Keratinocyte (primary cell): ENCODE results near the gene LYRM7. TPM values are rescaled to one million over a fixed set of nuclear protein-coding genes. Genes with fewer than 3 reads are reported as not detected.
A peak's percentile ranks its signal among the peaks of the same experiment; 100 is the strongest.

Experiments used
- DNase-seq: peaks from one replicate; pipeline ENCODE4 v3.0.0-alpha.2; 2011; ENCODE audit warnings: low read depth, missing footprints, low spot score
- FAIRE-seq: peaks from 2 replicates; lab custom pipeline; 2011; peaks lifted over from hg19 to GRCh38; lab: Jason Lieb, UNC
- H2AFZ ChIP-seq: 2 replicates; pipeline ENCODE4 v1.6.0; 2012; ENCODE audit warnings: low read length, control low read depth, inconsistent platforms; ENCODE audit not compliant: control insufficient read depth
- H3K27ac ChIP-seq: 2 replicates; pipeline ENCODE4 v1.5.1; 2011; ENCODE audit warnings: low read length; ENCODE audit not compliant: control insufficient read depth, insufficient read depth
- H3K27me3 ChIP-seq: 3 replicates; pipeline ENCODE4 v1.6.0; 2011; ENCODE audit warnings: low read length; ENCODE audit not compliant: control insufficient read depth, insufficient read depth; ENCODE audit errors: extremely low read depth
- H3K36me3 ChIP-seq, 2 experiments: 2 replicates in 1 of 2; 3 replicates in 1 of 2; pipeline ENCODE4 v1.5.1; 2011; ENCODE audit warnings: low read length in 2 of 2, mild to moderate bottlenecking in 1 of 2; ENCODE audit not compliant: control insufficient read depth in 2 of 2, insufficient read depth in 2 of 2; ENCODE audit errors: extremely low read depth in 1 of 2
- H3K4me1 ChIP-seq: 3 replicates; pipeline ENCODE4 v1.5.1; 2011; ENCODE audit warnings: low read length; ENCODE audit not compliant: control insufficient read depth, insufficient read depth; ENCODE audit errors: extremely low read depth
- H3K4me2 ChIP-seq: 3 replicates; pipeline ENCODE4 v1.6.0; 2011; ENCODE audit warnings: low read depth, low read length; ENCODE audit not compliant: control insufficient read depth, insufficient read depth; ENCODE audit errors: extremely low read depth
- H3K4me3 ChIP-seq, 3 experiments: fragments of 200-600 bp in 1 of 3; sonication (generic) in 1 of 3; 2 replicates in 2 of 3; 3 replicates in 1 of 3; pipeline ENCODE4 v1.5.1; 2011 to 2016; ENCODE audit warnings: low read length in 3 of 3, mild to moderate bottlenecking in 3 of 3, control low read depth in 2 of 3, inconsistent platforms in 1 of 3, low read depth in 1 of 3, mixed read lengths in 1 of 3, mixed run types in 1 of 3, moderate library complexity in 1 of 3; ENCODE audit not compliant: control insufficient read depth in 2 of 3, insufficient read depth in 2 of 3; ENCODE audit errors: extremely low read depth in 1 of 3
- H3K79me2 ChIP-seq: 2 replicates; pipeline ENCODE4 v1.6.0; 2012; ENCODE audit warnings: low read length; ENCODE audit not compliant: control insufficient read depth, insufficient read depth
- H3K9ac ChIP-seq: 3 replicates; pipeline ENCODE4 v1.6.0; 2011; ENCODE audit warnings: low read length; ENCODE audit not compliant: control insufficient read depth, insufficient read depth; ENCODE audit errors: extremely low read depth
- H3K9me1 ChIP-seq: 3 replicates; pipeline ENCODE4 v1.6.0; 2011; ENCODE audit warnings: low read length; ENCODE audit not compliant: control insufficient read depth, insufficient read depth; ENCODE audit errors: extremely low read depth
- H3K9me3 ChIP-seq: 2 replicates; pipeline ENCODE4 v1.5.1; 2012; ENCODE audit warnings: low read depth, low read length; ENCODE audit not compliant: control insufficient read depth
- H4K20me1 ChIP-seq: 3 replicates; pipeline ENCODE4 v1.6.0; 2011; ENCODE audit warnings: low read length; ENCODE audit not compliant: control insufficient read depth, insufficient read depth; ENCODE audit errors: extremely low read depth
- EZH2 ChIP-seq: IDR thresholded peaks from one replicate; pipeline ENCODE4 v1.6.1; 2012; ENCODE audit warnings: inconsistent platforms, mild to moderate bottlenecking, low read length, moderate library complexity
- dilution Hi-C: fragments of 300-500 bp; cut with MboI; formaldehyde crosslinking; loops from one replicate; pipeline ENCODE4 v1.7.0; 2020; ENCODE audit warnings: low sequenced_read_pairs; ENCODE audit not compliant: extremely low pct_ligation_motif_present
- polyA plus RNA-seq, 5 experiments: library from polyadenylated mRNA; depleted of rRNA in 3 of 5; stranded (reverse) in 3 of 5; stranded (forward) in 1 of 5; unstranded in 1 of 5; fragments of >200 nt; gene quantifications; 1 replicate in 1 of 5; 2 replicates in 3 of 5; 3 replicates in 1 of 5; pipeline versions ENCODE4 v1.2.1 to v1.2.3, GENCODE V29; 2011 to 2012; ENCODE audit warnings: missing spikeins in 2 of 5, low read depth in 1 of 5, low replicate concordance in 1 of 5
- TF ChIP-seq, protein P1 (sequence below), 3 experiments: IDR thresholded peaks in 1 of 3; conservative IDR thresholded peaks in 1 of 3; optimal IDR thresholded peaks in 1 of 3; 2 replicates in 2 of 3; 3 replicates in 1 of 3; pipeline versions ENCODE3 to v1.5.1; 2011; ENCODE audit warnings: low read length in 3 of 3, mild to moderate bottlenecking in 3 of 3, moderate library complexity in 2 of 3, control low read depth in 1 of 3, inconsistent platforms in 1 of 3; ENCODE audit not compliant: insufficient read depth in 2 of 3; ENCODE audit errors: extremely low read depth in 1 of 3

The LYRM7 gene
- polyA plus RNA-seq, 1 donor (not counting 4 experiments of a cell fraction or from before 2014, with no cell fraction given): 5.5 TPM

- H3K9ac ChIP-seq: no peak overlapping the region
- H3K4me1 ChIP-seq: peaks cover 14% of the 10 kb centered on the region
- TF ChIP-seq, protein P1, sequence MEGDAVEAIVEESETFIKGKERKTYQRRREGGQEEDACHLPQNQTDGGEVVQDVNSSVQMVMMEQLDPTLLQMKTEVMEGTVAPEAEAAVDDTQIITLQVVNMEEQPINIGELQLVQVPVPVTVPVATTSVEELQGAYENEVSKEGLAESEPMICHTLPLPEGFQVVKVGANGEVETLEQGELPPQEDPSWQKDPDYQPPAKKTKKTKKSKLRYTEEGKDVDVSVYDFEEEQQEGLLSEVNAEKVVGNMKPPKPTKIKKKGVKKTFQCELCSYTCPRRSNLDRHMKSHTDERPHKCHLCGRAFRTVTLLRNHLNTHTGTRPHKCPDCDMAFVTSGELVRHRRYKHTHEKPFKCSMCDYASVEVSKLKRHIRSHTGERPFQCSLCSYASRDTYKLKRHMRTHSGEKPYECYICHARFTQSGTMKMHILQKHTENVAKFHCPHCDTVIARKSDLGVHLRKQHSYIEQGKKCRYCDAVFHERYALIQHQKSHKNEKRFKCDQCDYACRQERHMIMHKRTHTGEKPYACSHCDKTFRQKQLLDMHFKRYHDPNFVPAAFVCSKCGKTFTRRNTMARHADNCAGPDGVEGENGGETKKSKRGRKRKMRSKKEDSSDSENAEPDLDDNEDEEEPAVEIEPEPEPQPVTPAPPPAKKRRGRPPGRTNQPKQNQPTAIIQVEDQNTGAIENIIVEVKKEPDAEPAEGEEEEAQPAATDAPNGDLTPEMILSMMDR (optimal IDR thresholded peaks at IDR 0.05 in 1 of 3, IDR thresholded peaks at IDR 0.05 in 1 of 3, conservative IDR thresholded peaks at IDR 0.05 in 1 of 3; ENCODE audit: extremely low read depth in 1 of 3, insufficient read depth in 2 of 3, low read length in 3 of 3): no peak
- no peak for TF ChIP-seq EZH2
- H4K20me1 ChIP-seq: no peaks in the 10 kb centered on the region
- H3K27me3 ChIP-seq: no peaks in the 10 kb centered on the region
- DNase-seq (peak; percentile 9), FAIRE-seq (no peak)
- H3K27ac ChIP-seq: no peak overlapping the region
- no peak overlapping the region for H3K4me3 ChIP-seq
- H3K79me2 ChIP-seq: no peaks in the 10 kb centered on the region
- no peak overlapping the region for H2AFZ ChIP-seq
- H3K9me1 ChIP-seq: no peaks in the 10 kb centered on the region
- dilution Hi-C loops: no loop called here
- no peaks in the 10 kb centered on the region for H3K9me3 ChIP-seq
- no peak overlapping the region for H3K4me2 ChIP-seq
- H3K36me3 ChIP-seq: no peaks in the 10 kb centered on the region
These were observed 51.1 kb downstream of the LYRM7 start for GRCh38 chr5:131221888-131222287.

DNA sequence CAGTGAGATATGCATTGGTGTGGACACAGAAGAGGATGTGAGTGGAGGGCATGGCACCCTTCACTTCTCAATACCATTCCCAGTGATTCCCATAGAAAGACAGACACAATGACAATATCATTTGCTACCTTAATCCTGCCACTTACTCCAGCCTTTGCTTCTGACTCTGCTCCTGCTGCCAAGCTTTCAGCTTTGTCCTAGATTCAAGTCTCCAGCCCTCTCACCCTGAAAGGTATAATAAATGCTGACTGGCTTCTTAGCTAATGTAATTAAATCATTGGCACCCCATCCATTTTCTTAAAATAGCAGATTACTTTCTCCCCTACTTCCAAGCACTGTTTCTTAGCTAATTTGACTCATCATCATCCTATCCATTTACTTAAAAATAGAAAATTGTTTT is 52.0 kb downstream of the LYRM7 start:
- no peak overlapping the region for H3K9ac ChIP-seq
- DNase-seq: no peak
- peaks cover 14% of the 10 kb centered on the region for H3K4me1 ChIP-seq
- dilution Hi-C loops: no loop called here
- H3K4me3 ChIP-seq: no peak overlapping the region
- TF ChIP-seq EZH2: no peak
- TF ChIP-seq, protein P1 (optimal IDR thresholded peaks at IDR 0.05 in 1 of 3, IDR thresholded peaks at IDR 0.05 in 1 of 3, conservative IDR thresholded peaks at IDR 0.05 in 1 of 3; ENCODE audit: extremely low read depth in 1 of 3, insufficient read depth in 2 of 3, low read length in 3 of 3): no peak
- no peaks in the 10 kb centered on the region for H4K20me1 ChIP-seq
- H3K27me3 ChIP-seq: no peaks in the 10 kb centered on the region
- no peaks in the 10 kb centered on the region for H3K9me3 ChIP-seq
- no peaks in the 10 kb centered on the region for H3K36me3 ChIP-seq
- no peak for FAIRE-seq
- H3K9me1 ChIP-seq: no peaks in the 10 kb centered on the region
- no peak overlapping the region for H2AFZ ChIP-seq
- no peaks in the 10 kb centered on the region for H3K79me2 ChIP-seq
- H3K27ac ChIP-seq: no peak overlapping the region
- no peak overlapping the region for H3K4me2 ChIP-seq
